Naive thymus-derived CD4-positive, alpha-beta T cell (primary cell): ENCODE measurements around the gene APOBEC3H. TPM values are rescaled to one million over a fixed set of nuclear protein-coding genes. Genes with fewer than 3 reads are reported as not detected.

Experiments
- ATAC-seq: fragments of 150-1000 bp; cut with Tn5 transposase; 2 replicates; pipeline ENCODE4 v1.10.0; 2021; ENCODE audit warnings: mild to moderate bottlenecking, moderate library complexity
- CTCF ChIA-PET: fragments of 350-600 bp; sonication (Branson Sonifier 250); formaldehyde crosslinking; loops from one replicate; lab custom pipeline; 2021; ENCODE audit warnings: antibody characterized with exemption; lab: Charles Lee
- POLR2A ChIA-PET: fragments of 350-600 bp; sonication (Branson Sonifier 250); formaldehyde crosslinking; loops from one replicate; lab custom pipeline; 2021; ENCODE audit warnings: antibody characterized with exemption, inconsistent platforms; lab: Charles Lee
- DNase-seq, 9 donors: peaks; one replicate each; pipeline versions ENCODE4 v3.0.0 to v3.0.0-alpha.2; 2020 to 2022; ENCODE audit warnings: mixed read lengths in 1 of 9
- H3K27ac ChIP-seq: one replicate; pipeline ENCODE4 v1.7.0; 2013; ENCODE audit warnings: mild to moderate bottlenecking, low read depth, low read length, moderate library complexity
- H3K27me3 ChIP-seq, 2 donors: one replicate each; pipeline ENCODE4 v1.7.0; 2013; ENCODE audit warnings: low read length in 2 of 2, mild to moderate bottlenecking in 2 of 2, moderate library complexity in 2 of 2; ENCODE audit not compliant: control insufficient read depth in 2 of 2, insufficient read depth in 2 of 2
- H3K36me3 ChIP-seq, 3 experiments: 1 replicate in 2 of 3; 2 replicates in 1 of 3; pipeline ENCODE4 v1.7.0; 2013; ENCODE audit warnings: low read length in 3 of 3, mild to moderate bottlenecking in 3 of 3, moderate library complexity in 1 of 3; ENCODE audit not compliant: insufficient read depth in 3 of 3, control insufficient read depth in 2 of 3
- H3K4me1 ChIP-seq, 2 donors: one replicate each; pipeline ENCODE4 v1.7.0; 2013; ENCODE audit warnings: low read length in 2 of 2, mild to moderate bottlenecking in 2 of 2, moderate library complexity in 1 of 2; ENCODE audit not compliant: control insufficient read depth in 2 of 2, insufficient read depth in 2 of 2
- H3K4me3 ChIP-seq: 2 replicates; pipeline ENCODE4 v1.7.0; 2013; ENCODE audit warnings: mild to moderate bottlenecking, low read length
- H3K9me3 ChIP-seq, 3 experiments: 1 replicate in 2 of 3; 2 replicates in 1 of 3; pipeline ENCODE4 v1.7.0; 2013; ENCODE audit warnings: low read length in 3 of 3; ENCODE audit not compliant: control insufficient read depth in 2 of 3
- H3K27ac Mint-ChIP-seq, 9 donors: one replicate each; pipeline ENCODE4 v1.8.0; 2020 to 2022; ENCODE audit warnings: mixed read lengths in 9 of 9, mild to moderate bottlenecking in 8 of 9, moderate library complexity in 5 of 9, inconsistent platforms in 2 of 9
- H3K27me3 Mint-ChIP-seq, 5 donors: one replicate each; pipeline ENCODE4 v1.8.0; 2021 to 2022; ENCODE audit warnings: mixed read lengths in 5 of 5, mild to moderate bottlenecking in 1 of 5
- H3K36me3 Mint-ChIP-seq, 5 donors: one replicate each; pipeline ENCODE4 v1.8.0; 2020 to 2022; ENCODE audit warnings: mixed read lengths in 5 of 5, mild to moderate bottlenecking in 3 of 5, inconsistent platforms in 1 of 5
- H3K4me1 Mint-ChIP-seq, 7 donors: one replicate each; pipeline ENCODE4 v1.8.0; 2020 to 2022; ENCODE audit warnings: mixed read lengths in 7 of 7, mild to moderate bottlenecking in 3 of 7, inconsistent platforms in 1 of 7
- H3K4me3 Mint-ChIP-seq, 10 donors: one replicate each; pipeline ENCODE4 v1.8.0; 2020 to 2022; ENCODE audit warnings: mild to moderate bottlenecking in 10 of 10, mixed read lengths in 10 of 10, moderate library complexity in 6 of 10, inconsistent platforms in 2 of 10
- H3K9me3 Mint-ChIP-seq, 11 donors: one replicate each; pipeline ENCODE4 v1.8.0; 2020 to 2022; ENCODE audit warnings: mixed read lengths in 11 of 11, mild to moderate bottlenecking in 4 of 11, inconsistent platforms in 1 of 11, moderate library complexity in 1 of 11
- intact Hi-C, 2 donors: fragments of 100-400 bp; cut with micrococcal nuclease; formaldehyde crosslinking; loops; one replicate each; pipeline ENCODE4 v1.15.1; 2023
- polyA plus RNA-seq, 2 donors: library from polyadenylated mRNA; unstranded; fragments of 300-500 nt; fragmentation: Illumina TruSeq; gene quantifications; one replicate each; pipeline ENCODE4 v1.2.3, GENCODE V29; 2021
- total RNA-seq, 6 experiments: library from RNA in 5 of 6; stranded (reverse) in 5 of 6; gene quantifications; 1 replicate in 5 of 6; 2 replicates in 1 of 6; pipeline ENCODE4 v1.2.3 and lab custom pipeline; 2021 to 2026

APOBEC3H gene
- total and polyA plus RNA-seq, 7 experiments from 2014 or later, result 0.29 to 31.3 (median 1.5) TPM; not detected in 3

- ATAC-seq, result no peak
- Mint-ChIP-seq H3K27ac (peak overlapping the region in 1 of 9 donors; percentile 43), H3K9me3 (no peaks in the 10 kb centered on the region), H3K27me3 (no peaks in the 10 kb centered on the region), H3K4me1 (peaks cover 9 to 48% (median 30%) of the 10 kb centered on the region in 7 donors), H3K4me3 (no peak overlapping the region), H3K36me3 (peaks cover 0 to 6% (median 0%) of the 10 kb centered on the region in 5 donors)
- ChIA-PET CTCF (interaction anchor here (0.5 to 2.2 kb wide), 5 partner anchors 13 to 433 kb away, joined by 3 to 4 read pairs (median 3); no protein-coding TSS in a partner anchor), POLR2A (interaction anchor here (0.5 to 1.7 kb wide), 6 partner anchors 8 to 343 kb away, joined by 3 to 9 read pairs (median 3); partner anchors contain the start of genes CBX7 and SYNGR1)
- Histone ChIP-seq H3K4me1 (peaks cover 12 to 19% of the 10 kb centered on the region in 2 donors), H3K27me3 (no peaks in the 10 kb centered on the region), H3K4me3 (no peak overlapping the region), H3K36me3 (peaks cover 0 to 20% (median 0%) of the 10 kb centered on the region in 3 experiments), H3K9me3 (no peaks in the 10 kb centered on the region), H3K27ac (no peak overlapping the region)
- DNase-seq, result no peak
- intact Hi-C loops, result no loop called here
Measured at GRCh38 chr22:39142088-39142680, 45.1 kb downstream of the APOBEC3H start.

GRCh38 chr22:39144101-39144767 is 47.2 kb downstream of the APOBEC3H start:
- Mint-ChIP-seq H3K27ac (peak overlapping the region; percentile 88 to 97 (median 93)), H3K4me1 (peaks cover 11 to 55% (median 27%) of the 10 kb centered on the region in 7 donors), H3K9me3 (no peaks in the 10 kb centered on the region), H3K27me3 (no peaks in the 10 kb centered on the region), H3K4me3 (peak overlapping the region; percentile 88 to 96 (median 93)), H3K36me3 (peaks cover 0 to 9% (median 0%) of the 10 kb centered on the region in 5 donors)
- Histone ChIP-seq H3K27me3 (no peaks in the 10 kb centered on the region), H3K27ac (peak overlapping the region; percentile 97), H3K4me1 (peaks cover 27 to 33% of the 10 kb centered on the region in 2 donors), H3K4me3 (peak overlapping the region; percentile 93), H3K9me3 (no peaks in the 10 kb centered on the region), H3K36me3 (peaks cover 0 to 22% (median 0%) of the 10 kb centered on the region in 3 experiments)
- ChIA-PET CTCF (no interaction called here), POLR2A (interaction anchor here (0.6 to 0.9 kb wide), 2 partner anchors 49 to 273 kb away, joined by 3 to 4 read pairs; no protein-coding TSS in a partner anchor)
- ATAC-seq (peak; percentile 33), DNase-seq (peak in 8 of 9 donors; percentile 46 to 79 (median 59))
- intact Hi-C loops, result loop anchor here (1.0 kb wide), 1 partner anchor 8 kb away; the partner anchor contains the start of gene CBX7 (in 2 of the 2)

GRCh38 chr22:39146256-39147101 is 49.4 kb downstream of the APOBEC3H start:
- H3K36me3 Mint-ChIP-seq, result peaks cover 0 to 7% (median 0%) of the 10 kb centered on the region in 5 donors
- intact Hi-C loops, result no loop called here
- CTCF ChIA-PET, result no interaction called here

GRCh38 chr22:39147335-39148025 is 50.4 kb downstream of the APOBEC3H start:
- H3K4me3 ChIP-seq, result no peak overlapping the region
- intact Hi-C loops, result no loop called here
- H3K36me3 ChIP-seq, result peaks cover 0 to 33% (median 0%) of the 10 kb centered on the region in 3 experiments
- ATAC-seq, result no peak
- no peaks in the 10 kb centered on the region for H3K9me3 Mint-ChIP-seq
- ChIA-PET POLR2A (interaction anchor here (0.6 to 0.7 kb wide), 2 partner anchors 429 to 1663 kb away, joined by 3 read pairs; no protein-coding TSS in a partner anchor), CTCF (interaction anchor here (2.4 kb wide), 1 partner anchor 170 kb away, joined by 25 read pairs; the partner anchor contains the start of gene RPL3)
- H3K27ac Mint-ChIP-seq, result peak overlapping the region; percentile 23 to 97 (median 83)
- H3K27me3 Mint-ChIP-seq, result no peaks in the 10 kb centered on the region
- peaks cover 48 to 59% of the 10 kb centered on the region in 2 donors for H3K4me1 ChIP-seq
- H3K4me1 Mint-ChIP-seq, result peaks cover 24 to 70% (median 49%) of the 10 kb centered on the region in 7 donors
- H3K9me3 ChIP-seq, result no peaks in the 10 kb centered on the region
- H3K27ac ChIP-seq, result peak overlapping the region; percentile 97
- H3K36me3 Mint-ChIP-seq, result peaks cover 0 to 7% (median 0%) of the 10 kb centered on the region in 5 donors
- no peak for DNase-seq
- no peaks in the 10 kb centered on the region for H3K27me3 ChIP-seq
- peak overlapping the region in 5 of 10 donors; percentile 9 to 41 (median 21) for H3K4me3 Mint-ChIP-seq

More at GRCh38 chr22:39146256-39147101, 49.4 kb downstream of the APOBEC3H start:
- peaks cover 24 to 71% (median 49%) of the 10 kb centered on the region in 7 donors for H3K4me1 Mint-ChIP-seq
- H3K9me3 Mint-ChIP-seq, result no peaks in the 10 kb centered on the region
- H3K27ac Mint-ChIP-seq, result peak overlapping the region; percentile 87 to 100 (median 98)
- peaks cover 0 to 33% (median 0%) of the 10 kb centered on the region in 3 experiments for H3K36me3 ChIP-seq
- no peaks in the 10 kb centered on the region for H3K27me3 Mint-ChIP-seq
- H3K27me3 ChIP-seq, result no peaks in the 10 kb centered on the region
- peaks cover 44 to 54% of the 10 kb centered on the region in 2 donors for H3K4me1 ChIP-seq
- no peaks in the 10 kb centered on the region for H3K9me3 ChIP-seq
- peak overlapping the region; percentile 84 to 95 (median 90) for H3K4me3 Mint-ChIP-seq
- peak overlapping the region; percentile 57 for H3K4me3 ChIP-seq
- H3K27ac ChIP-seq, result peak overlapping the region; percentile 97
- ATAC-seq (no peak), DNase-seq (no peak)
- POLR2A ChIA-PET, result interaction anchor here (0.7 kb wide), 1 partner anchor 1662 kb away, joined by 3 read pairs; no protein-coding TSS in a partner anchor

- peaks cover 24 to 66% (median 49%) of the 10 kb centered on the region in 7 donors for H3K4me1 Mint-ChIP-seq
- H3K4me3 Mint-ChIP-seq, result peak overlapping the region in 5 of 10 donors; percentile 9 to 42 (median 21)
- peaks cover 0 to 7% (median 0%) of the 10 kb centered on the region in 5 donors for H3K36me3 Mint-ChIP-seq
- intact Hi-C loops, result no loop called here
- Histone ChIP-seq H3K27me3 (no peaks in the 10 kb centered on the region), H3K4me1 (peaks cover 48 to 63% of the 10 kb centered on the region in 2 donors), H3K36me3 (peaks cover 0 to 33% (median 0%) of the 10 kb centered on the region in 3 experiments), H3K4me3 (no peak overlapping the region), H3K27ac (peak overlapping the region; percentile 97), H3K9me3 (no peaks in the 10 kb centered on the region)
- CTCF ChIA-PET, result interaction anchor here (0.7 to 2.4 kb wide), 3 partner anchors 159 to 196 kb away, joined by 3 to 25 read pairs (median 4); partner anchors contain the start of gene RPL3
- DNase-seq, result no peak
- peak overlapping the region in 8 of 9 donors; percentile 62 to 97 (median 80) for H3K27ac Mint-ChIP-seq
- POLR2A ChIA-PET, result interaction anchor here (0.6 to 1.0 kb wide), 3 partner anchors 22 to 428 kb away, joined by 3 to 4 read pairs (median 3); no protein-coding TSS in a partner anchor
- H3K27me3 Mint-ChIP-seq, result peaks cover 0 to 3% (median 0%) of the 10 kb centered on the region in 5 donors
- no peaks in the 10 kb centered on the region for H3K9me3 Mint-ChIP-seq
- ATAC-seq, result no peak
Measured at GRCh38 chr22:39148026-39148726, 51.1 kb downstream of the APOBEC3H start.
